22Rv1 (cell line): ENCODE measurements around the gene KY.

ENCODE experiments used
- H3K27ac ChIP-seq: fragments of 450-650 bp; 2 replicates; pipeline ENCODE4 v1.5.1; 2017
- ZFX ChIP-seq: fragments of 450-650 bp; IDR thresholded peaks from 2 replicates; pipeline ENCODE4 v1.6.1; 2017; ENCODE audit warnings: antibody characterized with exemption, borderline replicate concordance
- TF ChIP-seq, protein P1 (sequence below): fragments of 450-650 bp; IDR thresholded peaks from 2 replicates; pipeline ENCODE4 v1.5.1; 2017; ENCODE audit warnings: mild to moderate bottlenecking

Gene KY

DNA sequence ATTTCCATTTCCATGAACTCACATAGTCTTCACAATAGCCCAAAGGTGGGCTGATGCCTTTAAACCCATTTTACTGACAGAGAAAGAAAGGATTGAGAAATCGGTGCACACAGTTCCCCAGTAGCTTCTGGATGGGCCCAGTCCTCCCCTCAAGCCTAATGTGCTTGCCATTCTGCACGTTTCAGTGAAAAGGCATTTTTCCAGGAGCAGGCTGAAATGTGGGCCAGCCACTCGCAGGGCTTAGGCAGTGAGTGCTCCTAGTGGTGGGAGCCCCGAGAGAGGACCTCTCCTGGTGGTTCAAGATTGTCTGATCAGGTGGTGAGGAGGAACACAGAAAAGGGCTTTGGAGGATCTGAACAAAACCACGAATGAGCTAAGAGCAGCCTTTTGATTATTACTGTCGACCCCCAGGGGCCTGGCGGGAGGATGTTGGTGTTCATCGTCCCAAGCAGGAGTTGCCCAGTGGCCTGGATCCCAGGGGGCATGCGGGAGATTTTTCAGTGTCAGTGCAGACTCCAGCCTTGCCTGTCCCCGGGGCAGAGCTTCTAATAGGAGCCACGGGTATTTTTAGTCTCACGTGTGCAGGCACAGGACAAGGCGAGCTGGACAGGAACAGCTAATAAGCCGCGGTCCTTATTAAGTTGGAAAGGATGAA, 8.7 kb upstream of the KY start:
- TF ChIP-seq, protein P1, sequence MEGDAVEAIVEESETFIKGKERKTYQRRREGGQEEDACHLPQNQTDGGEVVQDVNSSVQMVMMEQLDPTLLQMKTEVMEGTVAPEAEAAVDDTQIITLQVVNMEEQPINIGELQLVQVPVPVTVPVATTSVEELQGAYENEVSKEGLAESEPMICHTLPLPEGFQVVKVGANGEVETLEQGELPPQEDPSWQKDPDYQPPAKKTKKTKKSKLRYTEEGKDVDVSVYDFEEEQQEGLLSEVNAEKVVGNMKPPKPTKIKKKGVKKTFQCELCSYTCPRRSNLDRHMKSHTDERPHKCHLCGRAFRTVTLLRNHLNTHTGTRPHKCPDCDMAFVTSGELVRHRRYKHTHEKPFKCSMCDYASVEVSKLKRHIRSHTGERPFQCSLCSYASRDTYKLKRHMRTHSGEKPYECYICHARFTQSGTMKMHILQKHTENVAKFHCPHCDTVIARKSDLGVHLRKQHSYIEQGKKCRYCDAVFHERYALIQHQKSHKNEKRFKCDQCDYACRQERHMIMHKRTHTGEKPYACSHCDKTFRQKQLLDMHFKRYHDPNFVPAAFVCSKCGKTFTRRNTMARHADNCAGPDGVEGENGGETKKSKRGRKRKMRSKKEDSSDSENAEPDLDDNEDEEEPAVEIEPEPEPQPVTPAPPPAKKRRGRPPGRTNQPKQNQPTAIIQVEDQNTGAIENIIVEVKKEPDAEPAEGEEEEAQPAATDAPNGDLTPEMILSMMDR, result no peak
- TF ChIP-seq ZFX, result no peak

GRCh38 chr3:134658555-134658954, 7.7 kb upstream of the KY start:
- TF ChIP-seq ZFX, result no peak
- TF ChIP-seq, protein P1, result no peak
- H3K27ac ChIP-seq, result no peak overlapping the region

More for the DNA sequence above, 8.7 kb upstream of the KY start:
- H3K27ac ChIP-seq, result no peak overlapping the region

GRCh38 chr3:134656211-134656800, 5.5 kb upstream of the KY start:
- no peak overlapping the region for H3K27ac ChIP-seq
- TF ChIP-seq ZFX, result no peak
- TF ChIP-seq, protein P1, result no peak

DNA sequence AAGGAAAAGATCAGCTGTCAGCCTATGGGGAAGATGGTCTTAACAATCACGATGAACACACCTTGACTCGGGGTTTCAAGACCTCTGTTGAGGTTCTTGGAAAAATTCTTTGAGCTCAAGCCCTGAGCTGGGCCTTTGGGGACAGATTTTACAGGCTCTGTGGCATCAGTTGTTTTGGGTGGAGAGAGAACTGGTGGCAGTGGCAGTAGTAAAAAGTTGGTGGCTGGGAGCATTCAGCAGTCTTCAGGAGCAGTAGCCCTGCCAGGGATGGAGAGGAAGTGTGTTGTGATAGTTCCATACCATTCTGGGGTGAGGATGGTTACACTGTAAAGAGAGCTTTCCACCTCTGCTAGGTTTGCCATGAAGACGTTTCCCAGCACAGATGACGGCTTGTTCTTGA, 4.9 kb upstream of the KY start:
- H3K27ac ChIP-seq, result no peak overlapping the region
- TF ChIP-seq, protein P1, result no peak
- no peak for TF ChIP-seq ZFX

DNA sequence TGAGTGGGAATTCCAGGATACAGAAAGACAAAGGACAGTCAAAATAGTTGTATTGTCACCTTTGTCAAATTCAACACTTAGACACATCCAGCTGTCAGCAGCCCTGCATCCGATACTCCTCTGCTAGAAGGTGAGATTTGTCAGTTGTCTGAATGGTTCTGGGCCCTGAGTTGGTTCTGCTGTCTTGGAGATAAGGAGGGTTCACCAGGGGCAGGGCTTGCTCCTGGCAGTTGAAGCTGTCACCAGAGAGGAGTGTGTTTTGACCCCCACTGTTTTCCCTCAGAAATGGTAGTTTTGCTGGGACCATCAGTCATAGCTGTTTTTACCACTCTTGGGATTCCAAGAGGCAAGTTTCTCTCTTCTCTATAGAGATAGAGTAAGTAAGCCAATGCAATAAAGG, 3.2 kb upstream of the KY start:
- TF ChIP-seq ZFX, result no peak
- TF ChIP-seq, protein P1, result no peak
- no peak overlapping the region for H3K27ac ChIP-seq

DNA sequence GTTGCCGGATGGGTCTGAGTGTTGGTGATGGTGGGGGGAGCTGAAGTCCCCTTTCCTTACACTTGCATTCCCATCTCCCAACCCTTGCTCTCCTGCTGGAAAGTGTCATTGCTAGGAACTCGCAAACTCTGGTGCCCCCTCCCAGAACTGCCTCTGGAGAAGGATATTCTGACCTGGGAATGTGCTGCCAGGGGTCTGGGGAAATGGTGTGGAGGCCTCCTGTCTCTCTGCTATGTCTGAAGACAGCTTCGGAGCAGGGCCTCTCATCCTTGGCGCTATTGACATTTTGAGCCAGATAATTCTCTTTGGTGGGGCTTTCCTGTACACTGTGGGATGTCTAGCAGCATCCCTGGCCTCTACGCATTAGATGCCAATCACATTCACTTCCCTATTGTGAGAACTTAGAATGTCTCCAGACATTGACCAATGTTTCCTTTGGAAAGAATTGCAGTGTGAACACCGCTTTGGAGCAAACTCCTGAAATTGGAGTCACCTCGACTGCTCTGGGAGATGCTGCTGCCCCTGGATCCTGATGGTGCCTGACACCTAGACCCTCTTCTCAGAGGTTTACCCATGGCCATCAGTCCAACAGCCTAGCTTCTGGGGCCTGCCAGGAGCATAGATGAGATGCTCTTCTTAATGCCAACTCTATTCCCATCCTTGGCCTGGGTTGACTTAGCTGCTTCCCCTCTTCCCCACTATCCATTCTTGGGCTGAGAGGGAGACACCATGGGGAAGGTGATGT, 2.2 kb upstream of the KY start:
- TF ChIP-seq, protein P1, result no peak
- TF ChIP-seq ZFX, result no peak
- H3K27ac ChIP-seq, result no peak overlapping the region

DNA sequence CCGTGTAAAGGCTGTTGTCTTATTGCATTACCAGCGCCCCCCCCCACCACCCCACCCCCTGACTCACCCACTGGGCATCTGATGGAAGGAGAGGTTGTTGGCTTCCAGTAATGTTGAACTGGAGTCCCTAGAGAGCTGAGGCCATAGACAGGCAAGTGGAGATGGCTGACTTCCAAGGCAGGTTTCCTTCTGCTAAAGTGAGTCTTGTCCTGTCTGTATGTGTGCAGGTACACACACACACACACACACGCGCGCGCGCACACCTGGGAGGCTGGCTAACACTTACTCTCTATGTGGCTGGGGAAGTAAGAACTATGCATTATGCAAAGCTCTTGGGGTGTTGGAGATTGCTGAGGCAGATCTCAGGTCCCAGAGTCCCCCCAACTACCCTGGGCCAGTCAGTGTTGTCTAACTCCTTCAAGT, 1.6 kb upstream of the KY start:
- H3K27ac ChIP-seq, result no peak overlapping the region
- no peak for TF ChIP-seq ZFX
- TF ChIP-seq, protein P1, result no peak
